Measurements from ENCODE around the gene FURIN.

Gene FURIN

DNA sequence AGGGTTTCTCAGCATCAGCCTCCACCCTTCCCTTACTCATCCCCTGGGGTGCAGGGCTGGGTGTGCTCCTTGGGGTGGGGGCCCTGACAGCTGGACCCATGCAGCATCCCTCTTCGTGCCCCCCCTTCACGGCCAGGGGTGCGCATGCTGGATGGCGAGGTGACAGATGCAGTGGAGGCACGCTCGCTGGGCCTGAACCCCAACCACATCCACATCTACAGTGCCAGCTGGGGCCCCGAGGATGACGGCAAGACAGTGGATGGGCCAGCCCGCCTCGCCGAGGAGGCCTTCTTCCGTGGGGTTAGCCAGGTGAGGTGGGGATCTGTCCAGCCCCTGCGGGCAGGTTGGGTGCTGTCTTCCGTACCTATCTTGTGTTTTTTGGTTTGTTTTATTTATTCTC is 9.6 kb downstream of the FURIN start:
- no peak for ATAC-seq
- TF ChIP-seq, protein P1, sequence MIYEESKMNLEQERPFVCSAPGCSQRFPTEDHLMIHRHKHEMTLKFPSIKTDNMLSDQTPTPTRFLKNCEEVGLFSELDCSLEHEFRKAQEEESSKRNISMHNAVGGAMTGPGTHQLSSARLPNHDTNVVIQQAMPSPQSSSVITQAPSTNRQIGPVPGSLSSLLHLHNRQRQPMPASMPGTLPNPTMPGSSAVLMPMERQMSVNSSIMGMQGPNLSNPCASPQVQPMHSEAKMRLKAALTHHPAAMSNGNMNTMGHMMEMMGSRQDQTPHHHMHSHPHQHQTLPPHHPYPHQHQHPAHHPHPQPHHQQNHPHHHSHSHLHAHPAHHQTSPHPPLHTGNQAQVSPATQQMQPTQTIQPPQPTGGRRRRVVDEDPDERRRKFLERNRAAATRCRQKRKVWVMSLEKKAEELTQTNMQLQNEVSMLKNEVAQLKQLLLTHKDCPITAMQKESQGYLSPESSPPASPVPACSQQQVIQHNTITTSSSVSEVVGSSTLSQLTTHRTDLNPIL (CRISPR knock-in tag; IDR thresholded peaks at IDR 0.05; ENCODE audit: low read depth) = no peak
- TF ChIP-seq GLIS3 (CRISPR knock-in tag; IDR thresholded peaks at IDR 0.05) (no peak), ZFP3 (CRISPR knock-in tag; IDR thresholded peaks at IDR 0.05) (no peak), ZC3H10 (CRISPR knock-in tag; IDR thresholded peaks at IDR 0.05) (no peak), ZFP30 (CRISPR knock-in tag; IDR thresholded peaks at IDR 0.05) (no peak), PPARA (CRISPR knock-in tag; IDR thresholded peaks at IDR 0.05; ENCODE audit: borderline replicate concordance) (no peak), RARB (CRISPR knock-in tag; IDR thresholded peaks at IDR 0.05) (no peak), ZNF70 (CRISPR knock-in tag; IDR thresholded peaks at IDR 0.05) (no peak), SNAI2 (CRISPR knock-in tag; IDR thresholded peaks at IDR 0.05) (no peak), TOX (CRISPR knock-in tag; IDR thresholded peaks at IDR 0.05; ENCODE audit: borderline replicate concordance) (no peak), CSDC2 (CRISPR knock-in tag; IDR thresholded peaks at IDR 0.05) (no peak), OSR1 (CRISPR knock-in tag; IDR thresholded peaks at IDR 0.05) (no peak), TSHZ2 (CRISPR knock-in tag; IDR thresholded peaks at IDR 0.05) (no peak), ARNTL (CRISPR knock-in tag; IDR thresholded peaks at IDR 0.05; ENCODE audit: borderline replicate concordance, low read depth) (no peak), ZNF8 (CRISPR knock-in tag; IDR thresholded peaks at IDR 0.05) (no peak), ZNF565 (CRISPR knock-in tag; conservative IDR thresholded peaks at IDR 0.05; ENCODE audit: low read depth) (no peak), ESRRG (CRISPR knock-in tag; IDR thresholded peaks at IDR 0.05) (no peak)
- TF ChIP-seq, protein P2, sequence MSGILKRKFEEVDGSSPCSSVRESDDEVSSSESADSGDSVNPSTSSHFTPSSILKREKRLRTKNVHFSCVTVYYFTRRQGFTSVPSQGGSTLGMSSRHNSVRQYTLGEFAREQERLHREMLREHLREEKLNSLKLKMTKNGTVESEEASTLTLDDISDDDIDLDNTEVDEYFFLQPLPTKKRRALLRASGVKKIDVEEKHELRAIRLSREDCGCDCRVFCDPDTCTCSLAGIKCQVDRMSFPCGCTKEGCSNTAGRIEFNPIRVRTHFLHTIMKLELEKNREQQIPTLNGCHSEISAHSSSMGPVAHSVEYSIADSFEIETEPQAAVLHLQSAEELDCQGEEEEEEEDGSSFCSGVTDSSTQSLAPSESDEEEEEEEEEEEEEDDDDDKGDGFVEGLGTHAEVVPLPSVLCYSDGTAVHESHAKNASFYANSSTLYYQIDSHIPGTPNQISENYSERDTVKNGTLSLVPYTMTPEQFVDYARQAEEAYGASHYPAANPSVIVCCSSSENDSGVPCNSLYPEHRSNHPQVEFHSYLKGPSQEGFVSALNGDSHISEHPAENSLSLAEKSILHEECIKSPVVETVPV (CRISPR knock-in tag; IDR thresholded peaks at IDR 0.05) = no peak

- ATAC-seq = no peak
- TF ChIP-seq TCF4 (CRISPR knock-in tag; IDR thresholded peaks at IDR 0.05; ENCODE audit: borderline replicate concordance) (no peak), CSDC2 (CRISPR knock-in tag; IDR thresholded peaks at IDR 0.05) (no peak), OSR1 (CRISPR knock-in tag; IDR thresholded peaks at IDR 0.05) (no peak), PATZ1 (CRISPR knock-in tag; IDR thresholded peaks at IDR 0.05; ENCODE audit: borderline replicate concordance) (no peak), ZFP30 (CRISPR knock-in tag; IDR thresholded peaks at IDR 0.05) (no peak), ZNF8 (CRISPR knock-in tag; IDR thresholded peaks at IDR 0.05) (no peak), TSHZ2 (CRISPR knock-in tag; IDR thresholded peaks at IDR 0.05) (no peak), PPARA (CRISPR knock-in tag; IDR thresholded peaks at IDR 0.05; ENCODE audit: borderline replicate concordance) (no peak), BACH2 (CRISPR knock-in tag; IDR thresholded peaks at IDR 0.05; ENCODE audit: borderline replicate concordance) (no peak), RARB (CRISPR knock-in tag; IDR thresholded peaks at IDR 0.05) (no peak), ZC3H10 (CRISPR knock-in tag; IDR thresholded peaks at IDR 0.05) (no peak), GLIS3 (CRISPR knock-in tag; IDR thresholded peaks at IDR 0.05) (no peak), ISL1 (CRISPR knock-in tag; IDR thresholded peaks at IDR 0.05) (no peak), TOX (CRISPR knock-in tag; IDR thresholded peaks at IDR 0.05; ENCODE audit: borderline replicate concordance) (no peak), ESRRG (CRISPR knock-in tag; IDR thresholded peaks at IDR 0.05) (no peak), ZNF565 (CRISPR knock-in tag; conservative IDR thresholded peaks at IDR 0.05; ENCODE audit: low read depth) (no peak), ARNTL (CRISPR knock-in tag; IDR thresholded peaks at IDR 0.05; ENCODE audit: borderline replicate concordance, low read depth) (no peak)
- TF ChIP-seq, protein P3, sequence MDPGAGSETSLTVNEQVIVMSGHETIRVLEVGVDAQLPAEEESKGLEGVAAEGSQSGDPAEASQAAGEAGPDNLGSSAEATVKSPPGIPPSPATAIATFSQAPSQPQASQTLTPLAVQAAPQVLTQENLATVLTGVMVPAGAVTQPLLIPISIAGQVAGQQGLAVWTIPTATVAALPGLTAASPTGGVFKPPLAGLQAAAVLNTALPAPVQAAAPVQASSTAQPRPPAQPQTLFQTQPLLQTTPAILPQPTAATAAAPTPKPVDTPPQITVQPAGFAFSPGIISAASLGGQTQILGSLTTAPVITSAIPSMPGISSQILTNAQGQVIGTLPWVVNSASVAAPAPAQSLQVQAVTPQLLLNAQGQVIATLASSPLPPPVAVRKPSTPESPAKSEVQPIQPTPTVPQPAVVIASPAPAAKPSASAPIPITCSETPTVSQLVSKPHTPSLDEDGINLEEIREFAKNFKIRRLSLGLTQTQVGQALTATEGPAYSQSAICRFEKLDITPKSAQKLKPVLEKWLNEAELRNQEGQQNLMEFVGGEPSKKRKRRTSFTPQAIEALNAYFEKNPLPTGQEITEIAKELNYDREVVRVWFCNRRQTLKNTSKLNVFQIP (CRISPR knock-in tag; IDR thresholded peaks at IDR 0.05; ENCODE audit: borderline replicate concordance, low read depth) = no peak
These were observed 10.3 kb downstream of the FURIN start for GRCh38 chr15:90878660-90879059.

Measured in SK-N-SH treated with all-trans-retinoic acid at 6 μM for 48 hours (cell line).